Activated CD4-positive, alpha-beta T cell treated with anti-CD3 and anti-CD28 coated beads, Interleukin-2, amount 50 U/mL, for 1 hour (primary cell): ENCODE data around the gene IDS.
"Not testable (repeated sequence)": the region's sequence is repeated elsewhere in the genome, so short reads cannot be mapped to it uniquely, and the experiment has no call there.

Source experiments
- DNase-seq: peaks from one replicate; pipeline ENCODE4 v3.0.0-alpha.2; 2020

The IDS gene

GRCh38 chrX:149497054-149497453 is 8.1 kb downstream of the IDS start:
- no peak for DNase-seq

GRCh38 chrX:149495573-149496071 is 9.5 kb downstream of the IDS start:
- DNase-seq, result no peak

- DNase-seq, result no peak
Measured at GRCh38 chrX:149494844-149495565, 10.1 kb downstream of the IDS start.

- DNase-seq, result no peak
Measured at GRCh38 chrX:149493567-149494562, 11.2 kb downstream of the IDS start.

- no peak for DNase-seq
Measured at GRCh38 chrX:149491812-149492211, 13.3 kb downstream of the IDS start.

- no peak for DNase-seq
Measured at GRCh38 chrX:149490100-149490499, 15.0 kb downstream of the IDS start.

- DNase-seq, result not testable (repeated sequence)
Measured at GRCh38 chrX:149488411-149489052, 16.6 kb downstream of the IDS start.

- DNase-seq, result not testable (repeated sequence)
Measured at GRCh38 chrX:149488008-149488407, 17.1 kb downstream of the IDS start.

- no peak for DNase-seq
Measured at GRCh38 chrX:149487292-149487691, 17.8 kb downstream of the IDS start.

- no peak for DNase-seq
Measured at GRCh38 chrX:149476513-149476912, 28.6 kb downstream of the IDS start.

- DNase-seq, result no peak
Measured at GRCh38 chrX:149473966-149474365, 31.1 kb downstream of the IDS start.

- DNase-seq, result no peak
Measured at GRCh38 chrX:149473092-149473491, 32.0 kb downstream of the IDS start.

- no peak for DNase-seq
Measured at GRCh38 chrX:149472625-149473024, 32.5 kb downstream of the IDS start.

- no peak for DNase-seq
Measured at GRCh38 chrX:149471397-149471796, 33.7 kb downstream of the IDS start.

- peak; percentile 57 for DNase-seq
Measured at GRCh38 chrX:149470955-149471354, 34.2 kb downstream of the IDS start.

GRCh38 chrX:149469406-149469805 is 35.7 kb downstream of the IDS start:
- no peak for DNase-seq

- no peak for DNase-seq
Measured at GRCh38 chrX:149467920-149468319, 37.2 kb downstream of the IDS start.

GRCh38 chrX:149467461-149467860 is 37.6 kb downstream of the IDS start:
- no peak for DNase-seq

GRCh38 chrX:149462849-149463248 is 42.3 kb downstream of the IDS start:
- no peak for DNase-seq

- DNase-seq, result no peak
Measured at GRCh38 chrX:149461746-149462145, 43.4 kb downstream of the IDS start.

- no peak for DNase-seq
Measured at GRCh38 chrX:149458586-149458985, 46.5 kb downstream of the IDS start.

- no peak for DNase-seq
Measured at GRCh38 chrX:149456476-149457245, 48.4 kb downstream of the IDS start.
